Astrocyte (in vitro differentiated cells and primary cell): ENCODE results near the gene TRAF3IP3.

Experiments
- CTCF ChIP-seq: IDR thresholded peaks from 2 replicates; pipeline ENCODE4 v1.5.1; 2011; ENCODE audit warnings: low read depth, mild to moderate bottlenecking, inconsistent platforms, low read length, moderate library complexity; ENCODE audit not compliant: insufficient read depth
- EZH2 ChIP-seq: IDR thresholded peaks from 2 replicates; pipeline ENCODE4 v1.6.1; 2012; ENCODE audit warnings: mild to moderate bottlenecking, low read length, inconsistent platforms; ENCODE audit not compliant: insufficient read depth

GRCh38 chr1:209772126-209772525, 16.3 kb downstream of the TRAF3IP3 start:
- no peak for TF ChIP-seq CTCF
- no peak for TF ChIP-seq EZH2
